DND-41 (cell line): ENCODE measurements around the gene NR2F1.

Experiments used
- EZH2 ChIP-seq: IDR thresholded peaks from 3 replicates; pipeline ENCODE4 v1.6.1; 2012; ENCODE audit warnings: borderline replicate concordance, low read depth, mild to moderate bottlenecking, moderate library complexity, low read length, inconsistent platforms; ENCODE audit not compliant: severe bottlenecking
- TF ChIP-seq, protein P1 (sequence below): IDR thresholded peaks from 2 replicates; pipeline ENCODE4 v1.5.1; 2012; ENCODE audit warnings: borderline replicate concordance, low read length, moderate library complexity, mild to moderate bottlenecking; ENCODE audit not compliant: poor library complexity, severe bottlenecking; ENCODE audit errors: extremely low read depth

DNA sequence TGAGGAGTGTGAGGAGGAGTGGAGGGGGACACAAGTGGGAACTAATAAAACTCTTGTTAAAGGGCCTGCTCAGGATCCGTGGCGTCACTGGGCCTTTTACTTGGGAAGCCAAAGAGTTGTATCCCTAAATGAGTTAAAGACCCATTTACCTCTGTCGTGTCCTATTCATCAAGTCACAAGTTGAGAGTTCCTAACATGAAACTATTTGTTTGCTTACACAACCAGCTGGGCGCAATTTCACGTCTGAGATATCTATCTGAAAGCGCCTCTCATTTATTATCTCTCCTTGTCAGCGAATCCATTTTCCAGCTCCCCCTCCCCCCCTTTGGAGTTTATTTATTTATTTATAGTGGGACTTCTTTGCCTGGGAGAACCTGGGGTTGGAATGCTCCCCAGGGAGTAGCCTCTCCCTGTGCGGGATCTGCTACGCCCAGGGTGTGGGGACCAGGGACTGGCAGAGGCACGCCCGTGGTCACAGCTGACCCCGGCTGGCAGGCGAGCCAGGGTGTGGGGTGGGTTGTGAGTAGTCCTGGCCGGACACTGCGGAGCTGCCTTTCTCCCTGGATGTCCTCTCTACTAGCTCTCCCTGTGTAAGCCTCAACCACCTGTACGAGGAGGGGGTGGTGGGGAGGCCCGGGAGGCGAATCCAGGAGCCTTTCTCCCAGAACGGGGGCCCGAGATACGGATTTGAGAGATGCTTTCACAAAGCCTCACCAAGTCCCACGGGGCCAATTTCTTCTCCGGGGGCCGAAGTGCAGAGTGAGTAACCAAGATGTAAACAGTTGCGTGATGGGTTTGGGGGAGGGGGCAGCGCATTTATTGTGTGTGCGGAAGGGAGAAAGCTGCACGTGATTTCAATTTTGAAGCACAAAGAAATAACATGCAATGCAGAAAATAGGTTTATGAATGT is 15.3 kb downstream of the NR2F1 start:
- TF ChIP-seq, protein P1, sequence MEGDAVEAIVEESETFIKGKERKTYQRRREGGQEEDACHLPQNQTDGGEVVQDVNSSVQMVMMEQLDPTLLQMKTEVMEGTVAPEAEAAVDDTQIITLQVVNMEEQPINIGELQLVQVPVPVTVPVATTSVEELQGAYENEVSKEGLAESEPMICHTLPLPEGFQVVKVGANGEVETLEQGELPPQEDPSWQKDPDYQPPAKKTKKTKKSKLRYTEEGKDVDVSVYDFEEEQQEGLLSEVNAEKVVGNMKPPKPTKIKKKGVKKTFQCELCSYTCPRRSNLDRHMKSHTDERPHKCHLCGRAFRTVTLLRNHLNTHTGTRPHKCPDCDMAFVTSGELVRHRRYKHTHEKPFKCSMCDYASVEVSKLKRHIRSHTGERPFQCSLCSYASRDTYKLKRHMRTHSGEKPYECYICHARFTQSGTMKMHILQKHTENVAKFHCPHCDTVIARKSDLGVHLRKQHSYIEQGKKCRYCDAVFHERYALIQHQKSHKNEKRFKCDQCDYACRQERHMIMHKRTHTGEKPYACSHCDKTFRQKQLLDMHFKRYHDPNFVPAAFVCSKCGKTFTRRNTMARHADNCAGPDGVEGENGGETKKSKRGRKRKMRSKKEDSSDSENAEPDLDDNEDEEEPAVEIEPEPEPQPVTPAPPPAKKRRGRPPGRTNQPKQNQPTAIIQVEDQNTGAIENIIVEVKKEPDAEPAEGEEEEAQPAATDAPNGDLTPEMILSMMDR: no peak
- TF ChIP-seq EZH2: no peak
